Measurements from ENCODE around the gene TTLL5. TPM values are rescaled to one million over a fixed set of nuclear protein-coding genes. Genes with fewer than 3 reads are reported as not detected.
A peak's percentile ranks its signal among the peaks of the same experiment; 100 is the strongest.

TTLL5 gene
- polyA plus RNA-seq, 1 experiment: 24.1 TPM

- no peaks in the 10 kb centered on the region for H3K27me3 ChIP-seq (ENCODE audit: control insufficient read depth, insufficient read depth, low read length)
- ChIA-PET POLR2A (no interaction called here), CTCF (interaction anchor here (0.9 to 21.2 kb wide), 5 partner anchors 58 to 265 kb away, joined by 3 to 484 read pairs (median 15); no protein-coding TSS in a partner anchor)
- no peak overlapping the region for H3K27ac ChIP-seq (ENCODE audit: low read depth, low read length)
- no peak for DNase-seq (ENCODE audit: low read depth, low spot score)
- no peak overlapping the region for H3K4me3 ChIP-seq (ENCODE audit: low read depth, low read length)
- H3K9me3 ChIP-seq (ENCODE audit: control insufficient read depth, insufficient read depth, low read length): no peaks in the 10 kb centered on the region
- TF ChIP-seq CTCF (IDR thresholded peaks at IDR 0.05; ENCODE audit: low read depth, low read length): no peak
These were observed 316.0 kb downstream of the TTLL5 start for GRCh38 chr14:75976826-75977581.

- Histone ChIP-seq H3K4me3 (ENCODE audit: low read depth, low read length) (no peak overlapping the region), H3K27ac (ENCODE audit: low read depth, low read length) (no peak overlapping the region), H3K9me3 (ENCODE audit: control insufficient read depth, insufficient read depth, low read length) (no peaks in the 10 kb centered on the region), H3K27me3 (ENCODE audit: control insufficient read depth, insufficient read depth, low read length) (no peaks in the 10 kb centered on the region)
- CTCF ChIA-PET: interaction anchor here (0.9 to 21.2 kb wide), 4 partner anchors 59 to 266 kb away, joined by 3 to 484 read pairs (median 16); no protein-coding TSS in a partner anchor
- POLR2A ChIA-PET: no interaction called here
- no peak for DNase-seq (ENCODE audit: low read depth, low spot score)
- TF ChIP-seq CTCF (IDR thresholded peaks at IDR 0.05; ENCODE audit: low read depth, low read length): no peak
These were observed 316.5 kb downstream of the TTLL5 start for GRCh38 chr14:75977582-75977943.

GRCh38 chr14:75978249-75978731 is 317.2 kb downstream of the TTLL5 start:
- Histone ChIP-seq H3K27me3 (ENCODE audit: control insufficient read depth, insufficient read depth, low read length) (no peaks in the 10 kb centered on the region), H3K9me3 (ENCODE audit: control insufficient read depth, insufficient read depth, low read length) (no peaks in the 10 kb centered on the region), H3K27ac (ENCODE audit: low read depth, low read length) (no peak overlapping the region), H3K4me3 (ENCODE audit: low read depth, low read length) (no peak overlapping the region)
- ChIA-PET CTCF (interaction anchor here (0.8 to 21.2 kb wide), 11 partner anchors 9 to 403 kb away, joined by 3 to 484 read pairs (median 6); no protein-coding TSS in a partner anchor), POLR2A (interaction anchor here (1.4 kb wide), 1 partner anchor 72 kb away, joined by 3 read pairs; no protein-coding TSS in a partner anchor)
- no peak for DNase-seq (ENCODE audit: low read depth, low spot score)
- TF ChIP-seq CTCF (IDR thresholded peaks at IDR 0.05; ENCODE audit: low read depth, low read length): no peak

- Histone ChIP-seq H3K9me3 (ENCODE audit: control insufficient read depth, insufficient read depth, low read length) (no peaks in the 10 kb centered on the region), H3K27me3 (ENCODE audit: control insufficient read depth, insufficient read depth, low read length) (peaks cover 3% of the 10 kb centered on the region), H3K27ac (ENCODE audit: low read depth, low read length) (no peak overlapping the region), H3K4me3 (ENCODE audit: low read depth, low read length) (0 out of 2 replicates have a peak overlapping the region, but pooled peaks have one; percentile 20)
- CTCF ChIA-PET: interaction anchor here (0.8 to 21.2 kb wide), 14 partner anchors 9 to 404 kb away, joined by 3 to 484 read pairs (median 4); no protein-coding TSS in a partner anchor
- POLR2A ChIA-PET: interaction anchor here (0.6 to 1.4 kb wide), 2 partner anchors 73 to 184 kb away, joined by 3 read pairs; no protein-coding TSS in a partner anchor
- DNase-seq (ENCODE audit: low read depth, low spot score): no peak
- peak; percentile 71 for TF ChIP-seq CTCF (IDR thresholded peaks at IDR 0.05; ENCODE audit: low read depth, low read length)
These were observed 318.1 kb downstream of the TTLL5 start for GRCh38 chr14:75979071-75979571.
